ENCODE data around the gene TRPM4. TPM values are rescaled to one million over a fixed set of nuclear protein-coding genes. Genes with fewer than 3 reads are reported as not detected.

TRPM4 gene
- total RNA-seq, 1 donor: 15.9 TPM

- no peak for TF ChIP-seq CTCF (IDR thresholded peaks at IDR 0.05; ENCODE audit: extremely low read depth, low read depth, low read length)
- Histone ChIP-seq H3K9me3 (ENCODE audit: low read depth, low read length) (no peaks in the 10 kb centered on the region), H2AFZ (ENCODE audit: low read length) (no peak overlapping the region), H4K20me1 (ENCODE audit: insufficient read depth, low read length) (no peaks in the 10 kb centered on the region), H3K27me3 (ENCODE audit: insufficient read depth, low read length) (no peaks in the 10 kb centered on the region), H3K4me3 (ENCODE audit: insufficient read depth, low read length) (no peak overlapping the region), H3K4me2 (ENCODE audit: insufficient read depth, low read length) (no peak overlapping the region), H3K27ac (ENCODE audit: low read depth, low read length) (no peak overlapping the region), H3K79me2 (ENCODE audit: insufficient read depth, low read length) (no peaks in the 10 kb centered on the region), H3K36me3 (ENCODE audit: insufficient read depth, low read length) (no peaks in the 10 kb centered on the region), H3K4me1 (ENCODE audit: insufficient read depth, low read length) (no peaks in the 10 kb centered on the region)
- DNase-seq (ENCODE audit: insufficient read length, low spot score, missing footprints): peak; percentile 3
Measured at GRCh38 chr19:49247676-49248075, 90.1 kb downstream of the TRPM4 start.

GRCh38 chr19:49249933-49250332 is 92.3 kb downstream of the TRPM4 start:
- Histone ChIP-seq H3K4me1 (ENCODE audit: insufficient read depth, low read length) (no peaks in the 10 kb centered on the region), H2AFZ (ENCODE audit: low read length) (no peak overlapping the region), H4K20me1 (ENCODE audit: insufficient read depth, low read length) (no peaks in the 10 kb centered on the region), H3K27me3 (ENCODE audit: insufficient read depth, low read length) (no peaks in the 10 kb centered on the region), H3K4me2 (ENCODE audit: insufficient read depth, low read length) (no peak overlapping the region), H3K27ac (ENCODE audit: low read depth, low read length) (no peak overlapping the region), H3K4me3 (ENCODE audit: insufficient read depth, low read length) (no peak overlapping the region), H3K79me2 (ENCODE audit: insufficient read depth, low read length) (no peaks in the 10 kb centered on the region), H3K36me3 (ENCODE audit: insufficient read depth, low read length) (no peaks in the 10 kb centered on the region), H3K9me3 (ENCODE audit: low read depth, low read length) (no peaks in the 10 kb centered on the region)
- no peak for DNase-seq (ENCODE audit: insufficient read length, low spot score, missing footprints)
- TF ChIP-seq CTCF (IDR thresholded peaks at IDR 0.05; ENCODE audit: extremely low read depth, low read depth, low read length): no peak

- DNase-seq (ENCODE audit: insufficient read length, low spot score, missing footprints): no peak
- TF ChIP-seq CTCF (IDR thresholded peaks at IDR 0.05; ENCODE audit: extremely low read depth, low read depth, low read length): no peak
- H3K36me3 ChIP-seq (ENCODE audit: insufficient read depth, low read length): no peaks in the 10 kb centered on the region
- H3K27ac ChIP-seq (ENCODE audit: low read depth, low read length): no peak overlapping the region
- H3K27me3 ChIP-seq (ENCODE audit: insufficient read depth, low read length): no peaks in the 10 kb centered on the region
- H3K9me3 ChIP-seq (ENCODE audit: low read depth, low read length): peaks cover 6% of the 10 kb centered on the region
- no peaks in the 10 kb centered on the region for H4K20me1 ChIP-seq (ENCODE audit: insufficient read depth, low read length)
- no peaks in the 10 kb centered on the region for H3K79me2 ChIP-seq (ENCODE audit: insufficient read depth, low read length)
- no peaks in the 10 kb centered on the region for H3K4me1 ChIP-seq (ENCODE audit: insufficient read depth, low read length)
- H3K4me3 ChIP-seq (ENCODE audit: insufficient read depth, low read length): no peak overlapping the region
- H2AFZ ChIP-seq (ENCODE audit: low read length): no peak overlapping the region
- H3K4me2 ChIP-seq (ENCODE audit: insufficient read depth, low read length): no peak overlapping the region
Measured at GRCh38 chr19:49255674-49256073, 98.1 kb downstream of the TRPM4 start.

GRCh38 chr19:49256691-49257090 is 99.1 kb downstream of the TRPM4 start:
- Histone ChIP-seq H2AFZ (ENCODE audit: low read length) (no peak overlapping the region), H3K79me2 (ENCODE audit: insufficient read depth, low read length) (no peaks in the 10 kb centered on the region), H3K36me3 (ENCODE audit: insufficient read depth, low read length) (no peaks in the 10 kb centered on the region), H3K27me3 (ENCODE audit: insufficient read depth, low read length) (no peaks in the 10 kb centered on the region), H3K9me3 (ENCODE audit: low read depth, low read length) (peaks cover 6% of the 10 kb centered on the region), H3K4me2 (ENCODE audit: insufficient read depth, low read length) (no peak overlapping the region), H3K4me3 (ENCODE audit: insufficient read depth, low read length) (no peak overlapping the region), H4K20me1 (ENCODE audit: insufficient read depth, low read length) (no peaks in the 10 kb centered on the region), H3K4me1 (ENCODE audit: insufficient read depth, low read length) (no peaks in the 10 kb centered on the region), H3K27ac (ENCODE audit: low read depth, low read length) (no peak overlapping the region)
- DNase-seq (ENCODE audit: insufficient read length, low spot score, missing footprints): no peak
- TF ChIP-seq CTCF (IDR thresholded peaks at IDR 0.05; ENCODE audit: extremely low read depth, low read depth, low read length): no peak

Other genes with a start within 250 kb of the TRPM4 start
- gene DHDH, start 224.1 kb upstream of the TRPM4 start, total RNA-seq: 0.29 and 0.36 TPM in 2 replicates
- gene BAX, start 202.9 kb upstream of the TRPM4 start, total RNA-seq: 78.4 and 78.9 TPM in 2 replicates
- 3,966 and 4,197 TPM in 2 replicates for gene FTL, start 192.5 kb upstream of the TRPM4 start, total RNA-seq
- 25.6 and 44.5 TPM in 2 replicates for gene GYS1, start 164.5 kb upstream of the TRPM4 start, total RNA-seq
- 113 and 122 TPM in 2 replicates for gene RUVBL2, start 163.9 kb upstream of the TRPM4 start, total RNA-seq
- gene LHB, start 140.7 kb upstream of the TRPM4 start, total RNA-seq: not detected in 2 replicates
- not detected in 2 replicates for gene CGB3, start 133.5 kb upstream of the TRPM4 start, total RNA-seq
- not detected in 2 replicates for gene CGB2, start 125.9 kb upstream of the TRPM4 start, total RNA-seq
- gene CGB1, start 120.9 kb upstream of the TRPM4 start, total RNA-seq: 0.29 TPM in 1 of 2 replicates, not detected in the other
- not detected in 2 replicates for gene CGB5, start 113.9 kb upstream of the TRPM4 start, total RNA-seq
- 0.29 TPM in 1 of 2 replicates, not detected in the other for gene CGB8, start 108.7 kb upstream of the TRPM4 start, total RNA-seq
- under 0.01 and 0.29 TPM in 2 replicates for gene CGB7, start 100.0 kb upstream of the TRPM4 start, total RNA-seq
- gene NTF4, start 93.0 kb upstream of the TRPM4 start, total RNA-seq: not detected in 2 replicates
- not detected in 2 replicates for gene KCNA7, start 85.1 kb upstream of the TRPM4 start, total RNA-seq
- 105 and 111 TPM in 2 replicates for gene SNRNP70, start 72.3 kb upstream of the TRPM4 start, total RNA-seq
- gene LIN7B, start 43.4 kb upstream of the TRPM4 start, total RNA-seq: 5.6 and 6.2 TPM in 2 replicates
- gene C19orf73, start 38.6 kb upstream of the TRPM4 start, total RNA-seq: 0.36 TPM in 1 of 2 replicates, not detected in the other
- gene PPFIA3, start 38.2 kb upstream of the TRPM4 start, total RNA-seq: 1.1 and 1.2 TPM in 2 replicates
- gene HRC, start 2.4 kb upstream of the TRPM4 start, total RNA-seq: not detected in 2 replicates
- 0.72 and 1.2 TPM in 2 replicates for gene SLC6A16, start 167.4 kb downstream of the TRPM4 start, total RNA-seq
- gene CD37, start 177.6 kb downstream of the TRPM4 start, total RNA-seq: 0.36 TPM in 1 of 2 replicates, not detected in the other
- gene TEAD2, start 204.6 kb downstream of the TRPM4 start, total RNA-seq: 40.1 and 41.3 TPM in 2 replicates
- 0.36 TPM in 1 of 2 replicates, not detected in the other for gene DKKL1, start 206.1 kb downstream of the TRPM4 start, total RNA-seq
- not detected in 2 replicates for gene KASH5, start 230.5 kb downstream of the TRPM4 start, total RNA-seq

All from osteoblast (primary cell).